GM13976 (cell line): ENCODE measurements around the gene HSPA6.
"Not testable (repeated sequence)": the region's sequence is repeated elsewhere in the genome, so short reads cannot be mapped to it uniquely, and the experiment has no call there.

Experiments
- DNase-seq: peaks from one replicate; pipeline ENCODE4 v3.0.0; 2012; ENCODE audit warnings: low spot score
- in situ Hi-C: fragments of 300-500 bp; cut with MboI; formaldehyde crosslinking; loops from one replicate; pipeline ENCODE4 v1.12.0; 2022; ENCODE audit warnings: low sequenced_read_pairs, mixed read lengths, inconsistent platforms; ENCODE audit not compliant: unreplicated experiment

The HSPA6 gene

DNA sequence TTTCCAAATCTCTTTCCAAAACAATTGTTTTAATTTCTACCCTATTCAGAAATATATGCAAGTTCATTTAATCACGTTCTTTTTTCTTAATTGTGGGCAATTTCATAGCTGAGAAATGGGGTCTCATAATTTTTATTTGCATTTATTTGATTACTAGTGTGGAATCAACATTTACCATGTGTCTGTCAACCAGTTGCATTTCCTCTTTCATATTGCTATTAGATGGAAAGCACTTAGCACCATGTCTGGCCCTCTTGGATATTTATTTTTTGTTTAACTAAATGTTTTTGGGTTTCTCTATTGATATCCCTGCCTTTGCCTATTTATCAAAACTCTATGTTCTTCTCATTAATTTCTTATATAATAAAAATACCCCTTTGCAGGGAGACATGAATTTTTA lies 39.2 kb downstream of the HSPA6 start:
- DNase-seq, in situ Hi-C loops: not testable (repeated sequence)

DNA sequence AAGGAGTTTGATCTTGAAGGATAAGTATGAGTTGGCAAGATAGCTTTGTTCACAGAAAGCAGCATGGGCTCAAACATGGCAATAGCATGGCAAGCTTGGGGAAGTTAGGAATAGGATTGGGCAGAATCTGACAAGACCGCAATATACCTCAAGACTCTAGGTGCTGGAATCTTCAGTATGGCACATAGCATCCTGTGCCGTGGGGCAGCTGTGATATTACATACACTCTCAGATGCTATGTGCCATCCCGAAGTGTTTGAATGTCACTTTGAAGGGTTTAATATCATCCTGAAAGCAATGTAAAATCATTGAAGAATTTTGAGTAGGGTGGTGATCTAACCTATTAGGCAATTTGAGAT lies 42.2 kb downstream of the HSPA6 start:
- DNase-seq, in situ Hi-C loops: not testable (repeated sequence)

DNA sequence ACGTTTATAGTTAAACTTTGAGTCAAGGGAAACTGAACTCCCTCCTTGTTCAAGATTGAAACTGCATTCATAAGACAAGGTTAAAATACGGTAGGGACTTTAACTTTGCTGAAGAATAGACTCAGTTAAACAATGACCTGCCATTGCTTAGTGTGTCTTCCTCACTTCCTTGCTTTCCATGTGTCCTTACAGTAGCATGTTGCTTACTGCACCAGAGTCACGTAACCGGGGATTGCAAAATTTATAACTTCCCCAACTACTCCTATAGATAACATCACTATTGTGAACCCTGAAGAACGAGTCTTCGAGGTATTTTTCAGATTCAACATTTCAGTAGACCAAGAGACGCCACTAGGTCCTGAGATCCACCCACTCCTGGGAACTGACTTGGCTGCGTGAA lies 47.4 kb downstream of the HSPA6 start:
- in situ Hi-C loops, DNase-seq: not testable (repeated sequence)
